ENCODE measurements around the gene FIS1.
A peak's percentile ranks its signal among the peaks of the same experiment; 100 is the strongest.
"Not testable (repeated sequence)": the region's sequence is repeated elsewhere in the genome, so short reads cannot be mapped to it uniquely, and the experiment has no call there.

FIS1 gene

GRCh38 chr7:101232141-101232850, 12.6 kb downstream of the FIS1 start:
- DNase-seq, result no peak

GRCh38 chr7:101231644-101232043, 13.2 kb downstream of the FIS1 start:
- DNase-seq, result no peak

DNA sequence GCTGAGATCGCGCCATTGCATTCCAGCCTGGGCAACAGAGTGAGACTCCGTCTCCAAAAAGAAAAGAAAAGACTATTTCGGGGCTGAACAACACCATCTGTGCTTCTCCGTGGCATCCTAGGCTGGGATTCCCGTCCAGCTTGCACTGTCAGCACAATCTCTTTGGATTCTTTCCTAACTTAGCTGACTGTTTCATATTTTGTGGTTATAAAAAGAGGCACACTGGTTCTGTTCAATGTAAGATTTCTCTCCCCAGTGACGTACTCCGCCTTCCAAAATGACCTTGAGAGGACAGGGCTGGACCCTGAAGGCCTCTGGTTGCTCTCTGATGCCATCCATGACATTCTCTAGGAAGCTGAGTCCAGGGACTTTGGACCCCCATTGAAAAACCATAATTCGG, 18.2 kb downstream of the FIS1 start:
- no peak for DNase-seq

DNA sequence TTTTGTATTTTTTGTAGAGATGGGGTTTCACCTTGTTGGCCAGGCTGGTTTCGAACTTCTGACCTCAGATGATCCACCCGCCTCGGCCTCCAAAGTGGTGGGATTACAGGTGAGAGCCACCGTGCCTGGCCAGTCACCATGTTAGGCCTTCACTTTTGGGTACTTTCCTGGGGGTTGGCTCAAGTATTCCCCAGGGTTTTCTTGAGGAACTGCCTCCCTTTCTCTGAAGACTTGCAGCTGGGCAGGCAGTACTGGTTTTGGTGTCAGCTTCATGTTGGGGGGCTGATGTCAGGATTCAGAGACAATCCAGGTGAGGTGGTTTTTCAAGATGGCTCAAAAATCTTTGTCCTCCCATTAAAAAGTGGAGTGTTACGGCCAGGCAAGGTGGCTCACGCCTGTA, 19.2 kb downstream of the FIS1 start:
- no peak for DNase-seq

DNA sequence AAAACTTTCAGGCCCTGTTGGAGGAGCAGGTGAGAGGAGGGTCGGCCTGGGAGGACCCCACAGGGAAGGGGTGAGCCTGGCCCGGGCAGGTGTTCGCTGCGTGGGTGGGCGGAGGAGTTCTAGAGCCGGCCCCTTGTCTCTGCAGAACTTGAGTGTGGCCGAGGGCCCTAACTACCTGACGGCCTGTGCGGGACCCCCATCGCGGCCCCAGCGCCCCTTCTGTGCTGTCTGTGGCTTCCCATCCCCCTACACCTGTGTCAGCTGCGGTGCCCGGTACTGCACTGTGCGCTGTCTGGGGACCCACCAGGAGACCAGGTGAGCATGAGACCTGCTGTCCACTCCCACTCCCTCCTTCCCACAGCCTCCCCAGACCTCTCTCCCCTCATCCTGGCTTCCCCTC, 21.4 kb downstream of the FIS1 start:
- DNase-seq, result no peak

GRCh38 chr7:101222275-101222830, 22.5 kb downstream of the FIS1 start:
- DNase-seq, result no peak

- no peak for DNase-seq
Measured at GRCh38 chr7:101220295-101220694, 24.6 kb downstream of the FIS1 start.

- no peak for DNase-seq
Measured at GRCh38 chr7:101218236-101219125, 26.4 kb downstream of the FIS1 start.

GRCh38 chr7:101217388-101218235, 27.3 kb downstream of the FIS1 start, which contains the start of the genes PLOD3 and ZNHIT1:
Gene PLOD3 (minus strand): TSS chr7:101217581. CDS start chr7:101217274, 307 bp downstream.
Gene ZNHIT1 (plus strand): TSS chr7:101218165. CDS start chr7:101218196, 31 bp downstream.
- peak; percentile 92 for DNase-seq

DNA sequence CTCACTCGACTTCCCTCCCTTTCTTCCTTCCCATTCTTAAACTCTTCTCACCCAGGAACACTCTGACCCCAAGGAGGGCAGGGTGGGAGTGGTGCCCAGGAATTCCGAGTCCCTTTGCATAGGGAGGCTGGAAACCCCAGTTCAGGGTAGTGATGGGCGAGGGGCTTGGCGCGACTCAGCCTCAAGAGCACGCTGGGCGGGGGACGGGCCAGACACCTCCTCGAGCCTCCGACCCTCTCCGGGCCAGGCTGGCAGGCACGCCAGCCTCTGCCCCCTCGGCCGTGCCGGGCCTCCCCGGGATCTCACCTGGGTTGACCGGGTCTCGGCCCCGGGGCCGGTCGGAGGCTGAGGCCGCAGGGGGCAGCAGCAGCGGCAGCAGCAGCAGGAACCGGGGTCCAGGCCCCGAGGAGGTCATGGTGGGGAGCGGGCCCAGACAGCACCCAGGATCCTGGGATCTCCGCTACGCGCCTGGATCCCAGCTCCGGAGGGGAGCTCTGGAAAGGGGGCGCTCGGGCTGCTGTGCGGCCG, 28.0 kb downstream of the FIS1 start:
- no peak for DNase-seq

DNA sequence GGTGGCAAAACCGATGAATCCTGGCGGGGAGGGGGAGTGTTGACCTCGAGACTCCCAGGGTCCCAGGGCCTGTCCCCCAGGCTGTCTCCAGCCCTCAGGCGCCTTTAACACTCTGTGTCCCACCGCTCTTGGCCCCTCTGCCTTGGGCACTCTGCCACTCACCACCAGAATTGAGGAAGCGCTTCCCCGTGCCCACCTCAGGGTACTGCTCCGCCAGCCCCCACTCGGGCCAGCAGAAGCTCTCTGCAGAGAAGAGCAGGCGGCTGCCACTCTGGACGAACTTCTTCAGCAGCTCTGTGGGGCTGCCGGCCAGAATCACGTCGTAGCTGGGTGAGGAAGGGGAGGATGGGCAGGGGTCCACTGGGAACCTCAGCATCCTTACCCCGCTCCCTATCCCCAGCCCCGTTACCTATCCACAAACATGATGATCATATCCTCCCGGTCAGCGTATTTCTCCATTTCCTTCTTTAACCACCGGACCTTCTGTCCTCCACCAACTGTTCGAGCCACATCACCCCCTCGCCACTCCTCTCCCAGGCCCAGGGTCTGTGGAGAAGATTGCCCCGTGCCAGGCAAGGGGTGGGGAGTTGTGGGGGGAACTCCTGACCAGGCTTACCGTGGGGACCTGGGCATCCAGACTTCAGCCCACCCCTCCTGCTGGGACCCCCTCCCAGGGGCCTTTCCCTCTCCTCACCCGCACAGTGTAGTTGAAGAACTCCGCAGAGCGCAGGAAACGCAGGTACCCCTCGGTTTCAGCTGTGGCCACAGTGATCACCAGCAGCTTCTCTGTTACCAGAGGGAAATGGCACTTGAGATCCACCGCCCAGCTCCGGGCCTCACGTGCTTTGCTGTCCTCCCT, 28.7 kb downstream of the FIS1 start:
- no peak for DNase-seq

- DNase-seq, result no peak
Measured at GRCh38 chr7:101212014-101212413, 32.9 kb downstream of the FIS1 start.

GRCh38 chr7:101211501-101211900, 33.4 kb downstream of the FIS1 start:
- no peak for DNase-seq

GRCh38 chr7:101210143-101210542, 34.7 kb downstream of the FIS1 start:
- no peak for DNase-seq

DNA sequence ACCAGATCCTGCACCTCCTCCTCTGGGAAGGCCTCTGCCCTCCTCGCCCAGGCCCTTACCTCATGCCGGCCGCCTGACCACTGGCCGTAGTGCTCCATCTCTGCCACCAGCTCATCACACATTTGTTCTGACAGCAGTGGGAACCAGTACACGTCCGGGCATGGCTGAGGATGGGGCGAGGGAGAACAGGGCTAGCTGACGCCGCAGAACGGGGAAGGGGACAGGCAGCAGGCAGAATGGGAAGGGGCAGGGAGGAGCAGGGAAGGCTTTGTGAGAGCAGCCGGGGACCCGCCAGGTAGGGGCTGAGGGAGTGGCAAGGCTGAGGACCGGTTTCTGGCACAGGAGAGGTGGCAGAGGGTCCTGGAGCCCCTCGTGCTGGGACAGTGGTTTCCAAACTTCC, 36.1 kb downstream of the FIS1 start:
- no peak for DNase-seq

GRCh38 chr7:101207459-101207858, 37.4 kb downstream of the FIS1 start:
- no peak for DNase-seq

GRCh38 chr7:101206665-101207042, 38.2 kb downstream of the FIS1 start:
- DNase-seq, result no peak

- DNase-seq, result no peak
Measured at GRCh38 chr7:101205901-101206664, 38.8 kb downstream of the FIS1 start.

- DNase-seq, result not testable (repeated sequence)
Measured at GRCh38 chr7:101203740-101204738, 40.8 kb downstream of the FIS1 start.

GRCh38 chr7:101202603-101202918, 42.3 kb downstream of the FIS1 start:
- no peak for DNase-seq

All from stimulated activated CD4-positive, alpha-beta T cell treated with anti-CD3 and anti-CD28 coated beads, Interleukin-12 subunit alpha, Interleukin-12 subunit beta, amount 100 ng/mL, for 4 hours (primary cell).